Mucosa of descending colon (tissue), 3 donors: ENCODE data around the gene NOL4L. TPM values are rescaled to one million over a fixed set of nuclear protein-coding genes. Genes with fewer than 3 reads are reported as not detected.
A peak's percentile ranks its signal among the peaks of the same experiment; 100 is the strongest.

Experiments used
- ATAC-seq: fragments of 200-7000 bp; cut with Tn5 transposase; one replicate; pipeline ENCODE4 v1.9.1; 2020; ENCODE audit warnings: mild to moderate bottlenecking, moderate library complexity
- DNase-seq, 3 donors: peaks; one replicate each; pipeline ENCODE4 v3.0.0-alpha.2; 2020
- H3K36me3 ChIP-seq: fragments of 200-600 bp; one replicate; pipeline ENCODE4 v1.8.0; 2021; ENCODE audit warnings: low read depth, mild to moderate bottlenecking
- H3K4me1 ChIP-seq: fragments of 200-600 bp; one replicate; pipeline ENCODE4 v1.8.0; 2021; ENCODE audit warnings: low read depth, mild to moderate bottlenecking
- H3K4me3 ChIP-seq: fragments of 200-600 bp; one replicate; pipeline ENCODE4 v1.8.0; 2021; ENCODE audit warnings: mild to moderate bottlenecking
- H3K9me3 ChIP-seq: fragments of 200-600 bp; one replicate; pipeline ENCODE4 v1.8.0; 2021; ENCODE audit warnings: mild to moderate bottlenecking
- CTCF ChIP-seq: fragments of 200-600 bp; IDR thresholded peaks from one replicate; pipeline ENCODE4 v1.8.0; 2022; ENCODE audit warnings: antibody characterized with exemption, mild to moderate bottlenecking
- intact Hi-C, 2 donors: fragments of 100-400 bp; cut with DNase I in 1 of 2; cut with micrococcal nuclease in 1 of 2; formaldehyde crosslinking; loops; one replicate each; pipeline versions ENCODE4 v1.11.0 to v1.11.1; 2022; cut with DNase I, micrococcal nuclease
- total RNA-seq, 3 donors: library from RNA; stranded (reverse); fragmentation: NEBNext Ultra II Directional in 2 of 3; extraction: Animal tissue kit (Norgen Biotek cat#: 25700) in 2 of 3; gene quantifications; one replicate each; pipeline versions ENCODE4 v1.2.1 to v1.2.4, GENCODE V29; 2021 to 2023
- donor health status: DM: no; HTN: no; CAD: no; lungs with moderate emphysema.
- donor health status: DM: no; HTN: no; CAD: no.
- donor health status: DM: no; HTN: yes; CAD: no.

Gene NOL4L
- total RNA-seq, 3 donors from 2014 or later = 46.1 to 75.3 (median 55.1) TPM

GRCh38 chr20:32488066-32488838 is 96.9 kb downstream of the NOL4L start:
- no peak overlapping the region for H3K4me3 ChIP-seq
- intact Hi-C loops = no loop called here
- ATAC-seq (no peak), DNase-seq (peak in 1 of 3 donors; percentile 16)
- H3K36me3 ChIP-seq = no peaks in the 10 kb centered on the region
- no peaks in the 10 kb centered on the region for H3K4me1 ChIP-seq
- H3K9me3 ChIP-seq = no peaks in the 10 kb centered on the region
- TF ChIP-seq CTCF = no peak

- ATAC-seq = no peak
- no peak for TF ChIP-seq CTCF
- no peaks in the 10 kb centered on the region for H3K36me3 ChIP-seq
- DNase-seq = peak in 2 of 3 donors; percentile 7 to 22
- H3K9me3 ChIP-seq = no peaks in the 10 kb centered on the region
- no peak overlapping the region for H3K4me3 ChIP-seq
- intact Hi-C loops = no loop called here
- peaks cover 2% of the 10 kb centered on the region for H3K4me1 ChIP-seq
These were observed 97.8 kb downstream of the NOL4L start for GRCh38 chr20:32487381-32487780.

- Histone ChIP-seq H3K4me3 (no peak overlapping the region), H3K36me3 (no peaks in the 10 kb centered on the region), H3K9me3 (no peaks in the 10 kb centered on the region), H3K4me1 (peaks cover 16% of the 10 kb centered on the region)
- intact Hi-C loops = no loop called here
- no peak for TF ChIP-seq CTCF
- DNase-seq (peak in 2 of 3 donors; percentile 24 to 26), ATAC-seq (no peak)
These were observed 99.2 kb downstream of the NOL4L start for GRCh38 chr20:32485770-32486478.

GRCh38 chr20:32484958-32485769 is 100.0 kb downstream of the NOL4L start:
- no peak overlapping the region for H3K4me3 ChIP-seq
- peaks cover 23% of the 10 kb centered on the region for H3K4me1 ChIP-seq
- H3K9me3 ChIP-seq = no peaks in the 10 kb centered on the region
- intact Hi-C loops = no loop called here
- H3K36me3 ChIP-seq = no peaks in the 10 kb centered on the region
- ATAC-seq (peak; percentile 53), DNase-seq (peak; percentile 81 to 94 (median 88))
- peak; percentile 71 for TF ChIP-seq CTCF

- H3K9me3 ChIP-seq = no peaks in the 10 kb centered on the region
- no peaks in the 10 kb centered on the region for H3K36me3 ChIP-seq
- DNase-seq (peak; percentile 76 to 80 (median 80)), ATAC-seq (peak; percentile 6)
- no peak for TF ChIP-seq CTCF
- H3K4me3 ChIP-seq = peak overlapping the region; percentile 36
- peaks cover 31% of the 10 kb centered on the region for H3K4me1 ChIP-seq
- intact Hi-C loops = no loop called here
These were observed 100.7 kb downstream of the NOL4L start for GRCh38 chr20:32484225-32484957.
